Lower leg skin (tissue), 4 donors: ENCODE data around the gene NFKBIB. TPM values are rescaled to one million over a fixed set of nuclear protein-coding genes. Genes with fewer than 3 reads are reported as not detected.
"Not testable (repeated sequence)": the region's sequence is repeated elsewhere in the genome, so short reads cannot be mapped to it uniquely, and the experiment has no call there.

Experiments used
- DNase-seq, 2 donors: peaks; one replicate each; pipeline ENCODE4 v3.0.0-alpha.2; 2019; ENCODE audit warnings: low spot score in 2 of 2
- H3K4me3 ChIP-seq: fragments of 200-600 bp; sonication (generic); 2 replicates; pipeline ENCODE4 v1.5.1; 2017; ENCODE audit warnings: mild to moderate bottlenecking, low read depth; ENCODE audit not compliant: poor library complexity, severe bottlenecking
- POLR2A ChIP-seq, 2 donors: fragments of 450-650 bp; IDR thresholded peaks; one replicate each; pipeline ENCODE4 v1.6.1; 2016 to 2017; ENCODE audit warnings: antibody characterized with exemption in 2 of 2, mild to moderate bottlenecking in 1 of 2, moderate library complexity in 1 of 2
- WGBS, 2 donors: methylation state at CpG; one replicate each; pipeline ENCODE4 v1.1.5; 2018; 5-methylcytosine and 5-hydroxymethylcytosine counted together
- intact Hi-C: fragments of 100-400 bp; cut with DNase I; formaldehyde crosslinking; loops from one replicate; pipeline ENCODE4 v1.15.0; 2023; ENCODE audit warnings: low total_unique reads
- total RNA-seq, 4 donors: library from RNA; depleted of rRNA; stranded (reverse); fragments of >200 nt; gene quantifications; one replicate each; pipeline ENCODE4 v1.1.0, GENCODE V29; 2016
- TF ChIP-seq, protein P1 (sequence below), 3 donors: fragments of 450-650 bp; IDR thresholded peaks; one replicate each; pipeline ENCODE4 v1.5.1; 2016; ENCODE audit warnings: antibody characterized with exemption in 3 of 3, mild to moderate bottlenecking in 3 of 3, moderate library complexity in 2 of 3

Gene NFKBIB
- total RNA-seq, 4 donors from 2014 or later = 26.9 to 51.2 (median 31.5) TPM

- intact Hi-C loops = no loop called here
Observed at GRCh38 chr19:38932425-38933179, 32.8 kb downstream of the NFKBIB start.

GRCh38 chr19:38933544-38933943 is 33.8 kb downstream of the NFKBIB start:
- TF ChIP-seq POLR2A (IDR thresholded peaks at IDR 0.05) = no peak
- TF ChIP-seq, protein P1, sequence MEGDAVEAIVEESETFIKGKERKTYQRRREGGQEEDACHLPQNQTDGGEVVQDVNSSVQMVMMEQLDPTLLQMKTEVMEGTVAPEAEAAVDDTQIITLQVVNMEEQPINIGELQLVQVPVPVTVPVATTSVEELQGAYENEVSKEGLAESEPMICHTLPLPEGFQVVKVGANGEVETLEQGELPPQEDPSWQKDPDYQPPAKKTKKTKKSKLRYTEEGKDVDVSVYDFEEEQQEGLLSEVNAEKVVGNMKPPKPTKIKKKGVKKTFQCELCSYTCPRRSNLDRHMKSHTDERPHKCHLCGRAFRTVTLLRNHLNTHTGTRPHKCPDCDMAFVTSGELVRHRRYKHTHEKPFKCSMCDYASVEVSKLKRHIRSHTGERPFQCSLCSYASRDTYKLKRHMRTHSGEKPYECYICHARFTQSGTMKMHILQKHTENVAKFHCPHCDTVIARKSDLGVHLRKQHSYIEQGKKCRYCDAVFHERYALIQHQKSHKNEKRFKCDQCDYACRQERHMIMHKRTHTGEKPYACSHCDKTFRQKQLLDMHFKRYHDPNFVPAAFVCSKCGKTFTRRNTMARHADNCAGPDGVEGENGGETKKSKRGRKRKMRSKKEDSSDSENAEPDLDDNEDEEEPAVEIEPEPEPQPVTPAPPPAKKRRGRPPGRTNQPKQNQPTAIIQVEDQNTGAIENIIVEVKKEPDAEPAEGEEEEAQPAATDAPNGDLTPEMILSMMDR (IDR thresholded peaks at IDR 0.05) = no peak
- DNase-seq = no peak
- 62 to 82% methylated on average over 4 of the region's 4 CpGs for WGBS, 2 donors
- intact Hi-C loops = no loop called here
- no peak overlapping the region for H3K4me3 ChIP-seq

More at GRCh38 chr19:38932425-38933179, 32.8 kb downstream of the NFKBIB start:
- 86 to 88% methylated on average over 29 of the region's 29 CpGs for WGBS, 2 donors
- TF ChIP-seq POLR2A (IDR thresholded peaks at IDR 0.05) = no peak
- TF ChIP-seq, protein P1 (IDR thresholded peaks at IDR 0.05) = no peak
- DNase-seq = no peak
- no peak overlapping the region for H3K4me3 ChIP-seq

GRCh38 chr19:38939957-38940356 is 40.2 kb downstream of the NFKBIB start:
- H3K4me3 ChIP-seq = no peak overlapping the region
- DNase-seq = no peak
- intact Hi-C loops = no loop called here
- TF ChIP-seq POLR2A (IDR thresholded peaks at IDR 0.05) = no peak
- TF ChIP-seq, protein P1 (IDR thresholded peaks at IDR 0.05) = no peak
- 40 to 51% methylated on average over 5 of the region's 5 CpGs for WGBS, 2 donors

- intact Hi-C loops, H3K4me3 ChIP-seq, DNase-seq: not testable (repeated sequence)
- WGBS, 2 donors = 76 to 84% methylated on average over 5 of the region's 5 CpGs
Observed at GRCh38 chr19:38941466-38941865, 41.7 kb downstream of the NFKBIB start.

DNA sequence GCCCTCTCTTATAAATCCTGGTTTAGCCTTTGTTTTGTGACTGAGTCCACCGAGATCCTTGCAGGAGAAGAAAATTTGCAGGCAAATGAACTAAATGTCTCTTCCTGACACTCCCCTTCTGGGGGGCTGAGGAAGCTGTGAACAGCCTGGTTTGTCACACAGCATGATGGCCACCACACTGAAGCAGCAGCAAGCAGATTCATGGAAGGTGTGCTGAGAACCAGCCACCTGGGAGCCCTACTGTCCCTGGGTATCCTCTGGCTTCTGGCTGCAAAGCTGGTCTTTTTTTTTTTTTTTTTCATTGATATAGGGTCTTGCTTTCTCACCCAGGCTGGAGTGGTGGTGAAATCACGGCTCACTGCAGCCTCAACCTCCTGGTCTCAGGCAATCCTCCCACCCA is 42.2 kb downstream of the NFKBIB start:
- no peak overlapping the region for H3K4me3 ChIP-seq
- TF ChIP-seq, protein P1 (IDR thresholded peaks at IDR 0.05) = no peak
- no peak for TF ChIP-seq POLR2A (IDR thresholded peaks at IDR 0.05)
- 81 to 84% methylated on average over 2 of the region's 2 CpGs for WGBS, 2 donors
- no peak for DNase-seq
- intact Hi-C loops = no loop called here

DNA sequence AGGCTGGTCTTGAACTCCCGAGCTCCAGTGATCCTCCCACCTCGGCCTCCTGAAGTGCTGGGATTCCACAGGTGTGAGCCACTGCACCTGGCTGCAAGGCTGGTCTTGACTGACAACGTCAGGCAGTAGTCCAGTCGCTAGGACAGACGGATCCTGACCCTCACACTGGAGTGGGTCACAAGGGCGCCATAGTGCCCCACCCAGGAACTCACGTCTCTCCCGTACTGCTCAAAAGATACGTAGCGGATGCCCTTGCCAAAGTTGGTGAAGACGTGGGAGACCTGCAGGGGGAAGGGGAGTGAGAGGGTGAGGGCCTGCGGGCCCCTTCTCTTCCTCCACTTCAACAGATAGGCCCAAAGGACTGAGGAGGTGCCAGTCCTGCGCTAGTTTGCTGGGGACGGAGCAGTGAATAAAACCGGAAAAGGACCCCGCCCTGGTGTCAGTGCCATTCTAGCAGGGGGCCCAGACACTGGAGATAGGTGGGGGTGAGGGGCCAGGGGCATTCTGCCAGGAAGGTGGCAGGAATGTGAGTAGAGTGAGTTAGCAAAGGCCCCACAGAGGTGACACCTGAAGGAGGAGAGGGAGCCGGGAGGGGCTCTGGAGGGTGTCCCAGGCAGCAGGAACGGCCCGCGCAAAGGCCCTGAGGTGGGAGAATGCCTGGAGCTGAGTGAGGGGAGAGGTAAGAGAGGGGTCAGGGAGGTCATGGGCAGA is 42.9 kb downstream of the NFKBIB start:
- H3K4me3 ChIP-seq = no peak overlapping the region
- no peak for DNase-seq
- intact Hi-C loops = no loop called here
- TF ChIP-seq POLR2A (IDR thresholded peaks at IDR 0.05) = no peak
- TF ChIP-seq, protein P1 (IDR thresholded peaks at IDR 0.05) = no peak
- WGBS, 2 donors = 83 to 85% methylated on average over 18 to 20 of the region's 20 CpGs
